Colonic mucosa (tissue), 4 donors: ENCODE results near the gene CEP85. TPM values are rescaled to one million over a fixed set of nuclear protein-coding genes. Genes with fewer than 3 reads are reported as not detected.

Experiments used
- DNase-seq: peaks from one replicate; pipeline ENCODE4 v3.0.0-alpha.2; 2020
- H3K27ac ChIP-seq: fragments of 200-600 bp; one replicate; pipeline ENCODE4 v1.8.0; 2021
- H3K27me3 ChIP-seq: fragments of 200-600 bp; one replicate; pipeline ENCODE4 v1.8.0; 2021
- H3K36me3 ChIP-seq: fragments of 200-600 bp; one replicate; pipeline ENCODE4 v1.8.0; 2021
- H3K4me1 ChIP-seq: fragments of 200-600 bp; one replicate; pipeline ENCODE4 v1.8.0; 2021; ENCODE audit warnings: mild to moderate bottlenecking
- H3K4me3 ChIP-seq: fragments of 200-600 bp; one replicate; pipeline ENCODE4 v1.8.0; 2021
- H3K9ac ChIP-seq, 2 donors: one replicate each; pipeline ENCODE4 v1.7.0; 2013; ENCODE audit warnings: control low read depth in 2 of 2, low read depth in 2 of 2, low read length in 2 of 2
- H3K9me3 ChIP-seq: fragments of 200-600 bp; one replicate; pipeline ENCODE4 v1.8.0; 2021
- CTCF ChIP-seq: fragments of 200-600 bp; IDR thresholded peaks from one replicate; pipeline ENCODE4 v1.8.0; 2022; ENCODE audit warnings: antibody characterized with exemption, mild to moderate bottlenecking
- intact Hi-C: fragments of 100-400 bp; cut with DNase I; formaldehyde crosslinking; loops from one replicate; pipeline ENCODE4 v1.14.1; 2022
- total RNA-seq, 2 donors: library from RNA; stranded (reverse); fragmentation: NEBNext Ultra II Directional in 1 of 2; extraction: Animal tissue kit (Norgen Biotek cat#: 25700) in 1 of 2; gene quantifications; one replicate each; pipeline ENCODE4 v1.2.1, GENCODE V29; 2021
- donor health status: healthy.
- donor health status: DM: no; HTN: no; CAD: no.
- donor health status: DM: no; HTN: no; CAD: no.

The CEP85 gene
- total RNA-seq, 2 donors from 2014 or later: 10.7 to 18.8 TPM

DNA sequence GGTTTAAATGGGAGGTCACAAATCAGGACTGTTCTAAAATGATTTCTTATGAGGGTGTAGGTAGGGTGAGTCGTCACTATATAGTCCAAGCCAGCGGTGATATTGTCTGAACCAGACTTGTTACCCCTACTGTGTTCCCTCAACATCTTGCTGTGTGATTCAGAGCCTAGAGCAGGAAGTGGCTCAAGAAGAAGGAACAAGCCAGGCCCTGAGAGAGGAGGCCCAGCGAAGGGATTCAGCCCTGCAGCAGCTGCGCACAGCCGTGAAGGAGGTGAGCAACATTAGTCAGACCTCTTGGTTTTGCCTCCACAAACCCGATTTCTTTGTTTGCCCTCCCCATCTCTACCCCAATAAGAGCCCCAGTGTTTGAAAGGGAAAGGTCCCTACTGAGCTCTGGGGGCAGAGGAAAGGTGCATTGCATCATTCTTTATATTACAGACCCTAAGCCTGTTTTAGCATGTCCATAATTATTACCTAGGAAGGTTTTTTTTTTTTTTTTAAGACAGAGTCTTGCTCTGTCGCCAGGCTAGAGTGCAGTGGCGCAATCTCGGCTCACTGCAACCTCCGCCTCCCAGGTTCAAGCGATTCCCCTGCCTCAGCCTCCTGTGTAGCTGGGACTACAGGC lies 40.9 kb downstream of the CEP85 start:
- H3K4me3 ChIP-seq: no peak overlapping the region
- no peaks in the 10 kb centered on the region for H3K36me3 ChIP-seq
- DNase-seq: no peak
- H3K27me3 ChIP-seq: no peaks in the 10 kb centered on the region
- H3K27ac ChIP-seq: peak overlapping the region; percentile 95
- intact Hi-C loops: loop anchor here (5.0 kb wide), 1 partner anchor 47 kb away; no protein-coding TSS in a partner anchor
- no peak for TF ChIP-seq CTCF
- peaks cover 17% of the 10 kb centered on the region for H3K4me1 ChIP-seq
- no peak overlapping the region for H3K9ac ChIP-seq
- H3K9me3 ChIP-seq: no peaks in the 10 kb centered on the region

GRCh38 chr1:26275580-26276431 lies 41.8 kb downstream of the CEP85 start:
- H3K9me3 ChIP-seq: no peaks in the 10 kb centered on the region
- H3K36me3 ChIP-seq: no peaks in the 10 kb centered on the region
- peak overlapping the region; percentile 13 to 82 for H3K9ac ChIP-seq
- H3K27ac ChIP-seq: peak overlapping the region; percentile 95
- H3K27me3 ChIP-seq: no peaks in the 10 kb centered on the region
- peak; percentile 72 for TF ChIP-seq CTCF
- peaks cover 17% of the 10 kb centered on the region for H3K4me1 ChIP-seq
- no peak overlapping the region for H3K4me3 ChIP-seq
- peak; percentile 95 for DNase-seq
- intact Hi-C loops: no loop called here

DNA sequence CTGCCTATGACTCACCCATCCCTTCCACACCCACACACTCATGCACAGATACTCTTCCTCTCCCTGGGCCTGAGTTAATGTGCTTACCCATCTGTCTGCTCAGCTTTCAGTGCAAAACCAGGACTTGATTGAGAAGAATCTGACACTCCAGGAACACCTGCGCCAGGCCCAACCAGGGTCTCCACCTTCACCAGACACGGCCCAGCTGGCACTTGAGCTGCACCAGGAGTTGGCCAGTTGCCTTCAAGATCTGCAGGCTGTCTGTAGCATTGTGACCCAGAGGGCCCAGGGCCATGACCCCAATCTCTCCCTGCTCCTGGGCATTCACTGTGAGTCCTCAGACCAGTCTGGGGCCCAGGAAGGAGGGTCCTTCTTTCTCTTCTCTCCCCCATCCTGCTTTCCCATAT lies 42.4 kb downstream of the CEP85 start:
- Histone ChIP-seq H3K27ac (peak overlapping the region; percentile 95), H3K36me3 (peaks cover 1% of the 10 kb centered on the region), H3K4me1 (peaks cover 21% of the 10 kb centered on the region), H3K4me3 (no peak overlapping the region), H3K9me3 (no peaks in the 10 kb centered on the region), H3K9ac (peak overlapping the region in 1 of 2 donors; percentile 82), H3K27me3 (no peaks in the 10 kb centered on the region)
- no peak for DNase-seq
- intact Hi-C loops: no loop called here
- TF ChIP-seq CTCF: no peak

DNA sequence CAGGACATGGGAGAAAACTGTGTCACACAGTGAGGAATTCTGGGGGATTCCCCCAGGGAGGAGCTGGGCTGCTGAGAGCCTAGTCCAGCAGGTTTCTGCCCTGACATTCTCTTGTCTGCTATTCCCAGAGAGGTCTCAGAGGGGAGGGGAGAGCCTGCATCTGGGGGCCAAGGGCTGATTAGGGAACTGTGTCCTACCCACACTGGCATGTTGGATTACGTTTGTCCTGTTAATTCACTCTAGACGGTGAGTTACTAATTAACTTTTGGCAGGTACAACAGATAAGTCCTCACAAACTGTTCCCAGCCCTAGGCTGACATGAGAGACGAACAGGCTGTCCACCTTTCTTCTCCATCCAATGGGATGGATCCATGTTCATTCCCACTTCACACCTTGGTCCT lies 43.3 kb downstream of the CEP85 start:
- H3K27me3 ChIP-seq: no peaks in the 10 kb centered on the region
- H3K27ac ChIP-seq: peak overlapping the region; percentile 95
- peaks cover 7% of the 10 kb centered on the region for H3K36me3 ChIP-seq
- H3K9me3 ChIP-seq: no peaks in the 10 kb centered on the region
- no peak overlapping the region for H3K4me3 ChIP-seq
- DNase-seq: peak; percentile 64
- H3K4me1 ChIP-seq: peaks cover 28% of the 10 kb centered on the region
- TF ChIP-seq CTCF: no peak
- intact Hi-C loops: no loop called here
- H3K9ac ChIP-seq: peak overlapping the region; percentile 38 to 82

- no peak for DNase-seq
- Histone ChIP-seq H3K9me3 (no peaks in the 10 kb centered on the region), H3K4me3 (no peak overlapping the region), H3K4me1 (peaks cover 28% of the 10 kb centered on the region), H3K36me3 (peaks cover 7% of the 10 kb centered on the region), H3K27ac (peak overlapping the region; percentile 95), H3K9ac (peak overlapping the region; percentile 38 to 82), H3K27me3 (no peaks in the 10 kb centered on the region)
- no peak for TF ChIP-seq CTCF
- intact Hi-C loops: no loop called here
Observed at GRCh38 chr1:26277719-26278118, 43.7 kb downstream of the CEP85 start.
